Loucy (cell line): ENCODE data around the gene NUP54.

ENCODE experiments used
- EZH2phosphoT487 ChIP-seq: fragments of 200-600 bp; IDR thresholded peaks from 2 replicates; pipeline ENCODE4 v1.6.1; 2018; ENCODE audit warnings: antibody characterized with exemption, mild to moderate bottlenecking, moderate library complexity, borderline replicate concordance
- TF ChIP-seq, protein P1 (sequence below): fragments of 200-600 bp; sonication (generic); conservative IDR thresholded peaks from 2 replicates; pipeline ENCODE4 v1.5.1; 2014; ENCODE audit warnings: mild to moderate bottlenecking, antibody characterized with exemption, low read length

DNA sequence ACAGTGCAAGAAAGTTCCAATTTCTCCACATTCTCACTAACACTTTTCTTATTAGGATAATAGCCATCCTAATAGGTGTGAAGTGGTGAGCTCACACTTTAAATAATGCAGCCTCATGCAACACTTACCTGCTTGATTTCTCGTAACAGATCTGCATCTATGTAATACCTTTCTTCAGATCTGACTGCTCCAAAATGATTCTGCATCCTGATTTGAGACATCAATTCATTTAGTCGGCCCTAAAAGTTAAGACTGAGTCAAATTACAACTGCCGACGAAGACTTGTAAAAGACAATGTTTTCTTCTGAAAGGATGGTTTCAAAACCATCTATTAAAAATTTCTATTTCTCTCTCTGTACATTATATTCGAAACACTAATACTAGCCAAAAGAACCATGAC lies 30.7 kb downstream of the NUP54 start:
- TF ChIP-seq, protein P1, sequence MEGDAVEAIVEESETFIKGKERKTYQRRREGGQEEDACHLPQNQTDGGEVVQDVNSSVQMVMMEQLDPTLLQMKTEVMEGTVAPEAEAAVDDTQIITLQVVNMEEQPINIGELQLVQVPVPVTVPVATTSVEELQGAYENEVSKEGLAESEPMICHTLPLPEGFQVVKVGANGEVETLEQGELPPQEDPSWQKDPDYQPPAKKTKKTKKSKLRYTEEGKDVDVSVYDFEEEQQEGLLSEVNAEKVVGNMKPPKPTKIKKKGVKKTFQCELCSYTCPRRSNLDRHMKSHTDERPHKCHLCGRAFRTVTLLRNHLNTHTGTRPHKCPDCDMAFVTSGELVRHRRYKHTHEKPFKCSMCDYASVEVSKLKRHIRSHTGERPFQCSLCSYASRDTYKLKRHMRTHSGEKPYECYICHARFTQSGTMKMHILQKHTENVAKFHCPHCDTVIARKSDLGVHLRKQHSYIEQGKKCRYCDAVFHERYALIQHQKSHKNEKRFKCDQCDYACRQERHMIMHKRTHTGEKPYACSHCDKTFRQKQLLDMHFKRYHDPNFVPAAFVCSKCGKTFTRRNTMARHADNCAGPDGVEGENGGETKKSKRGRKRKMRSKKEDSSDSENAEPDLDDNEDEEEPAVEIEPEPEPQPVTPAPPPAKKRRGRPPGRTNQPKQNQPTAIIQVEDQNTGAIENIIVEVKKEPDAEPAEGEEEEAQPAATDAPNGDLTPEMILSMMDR = no peak
- TF ChIP-seq EZH2phosphoT487 = no peak
